ENCODE measurements around the gene VEPH1.

DNA sequence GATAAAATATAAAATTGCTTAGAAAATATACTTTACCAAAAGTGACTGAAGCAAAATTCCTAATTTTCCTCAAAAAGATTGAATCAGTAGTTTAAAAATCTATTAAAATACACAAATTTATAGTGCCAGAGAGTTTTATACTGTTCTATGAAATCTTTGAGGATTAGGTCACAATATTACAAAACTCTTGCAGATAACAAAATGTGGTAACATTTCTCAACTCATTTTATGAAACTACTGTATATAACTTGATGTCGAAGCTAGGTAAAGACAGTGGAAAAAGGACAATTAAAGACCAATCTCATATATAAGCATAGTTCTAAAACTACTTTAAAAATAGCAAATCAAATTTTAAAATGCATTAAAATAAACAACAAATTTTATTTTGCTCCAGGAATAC lies 15.9 kb downstream of the VEPH1 start:
- TF ChIP-seq, protein P1, sequence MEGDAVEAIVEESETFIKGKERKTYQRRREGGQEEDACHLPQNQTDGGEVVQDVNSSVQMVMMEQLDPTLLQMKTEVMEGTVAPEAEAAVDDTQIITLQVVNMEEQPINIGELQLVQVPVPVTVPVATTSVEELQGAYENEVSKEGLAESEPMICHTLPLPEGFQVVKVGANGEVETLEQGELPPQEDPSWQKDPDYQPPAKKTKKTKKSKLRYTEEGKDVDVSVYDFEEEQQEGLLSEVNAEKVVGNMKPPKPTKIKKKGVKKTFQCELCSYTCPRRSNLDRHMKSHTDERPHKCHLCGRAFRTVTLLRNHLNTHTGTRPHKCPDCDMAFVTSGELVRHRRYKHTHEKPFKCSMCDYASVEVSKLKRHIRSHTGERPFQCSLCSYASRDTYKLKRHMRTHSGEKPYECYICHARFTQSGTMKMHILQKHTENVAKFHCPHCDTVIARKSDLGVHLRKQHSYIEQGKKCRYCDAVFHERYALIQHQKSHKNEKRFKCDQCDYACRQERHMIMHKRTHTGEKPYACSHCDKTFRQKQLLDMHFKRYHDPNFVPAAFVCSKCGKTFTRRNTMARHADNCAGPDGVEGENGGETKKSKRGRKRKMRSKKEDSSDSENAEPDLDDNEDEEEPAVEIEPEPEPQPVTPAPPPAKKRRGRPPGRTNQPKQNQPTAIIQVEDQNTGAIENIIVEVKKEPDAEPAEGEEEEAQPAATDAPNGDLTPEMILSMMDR (IDR thresholded peaks at IDR 0.05) = no peak
- no peak for TF ChIP-seq POLR2A (IDR thresholded peaks at IDR 0.05)
